Thoracic aorta (tissue), 2 donors: ENCODE results near the gene WDR1. TPM values are rescaled to one million over a fixed set of nuclear protein-coding genes. Genes with fewer than 3 reads are reported as not detected.

ENCODE experiments used
- ATAC-seq: fragments of 150-250 bp; one replicate; pipeline ENCODE4 v1.8.0; 2017; ENCODE audit warnings: low read depth; ENCODE audit not compliant: insufficient number of reproducible peaks, low FRiP score
- DNase-seq: peaks from one replicate; pipeline ENCODE4 v3.0.0-alpha.2; 2020; ENCODE audit warnings: low spot score
- H3K27ac ChIP-seq, 2 donors: fragments of 200-600 bp; sonication (generic); 1 replicate in 1 of 2; 2 replicates in 1 of 2; pipeline ENCODE4 v1.5.1; 2016; ENCODE audit warnings: mild to moderate bottlenecking in 2 of 2, moderate library complexity in 2 of 2
- H3K27me3 ChIP-seq: fragments of 200-600 bp; sonication (generic); replicated peaks from 2 replicates; pipeline ENCODE4 v1.6.0; 2016; ENCODE audit warnings: mild to moderate bottlenecking; ENCODE audit not compliant: insufficient read depth
- H3K36me3 ChIP-seq: fragments of 200-600 bp; sonication (generic); one replicate; pipeline ENCODE4 v1.5.1; 2016
- H3K4me1 ChIP-seq, 2 donors: fragments of 200-600 bp; sonication (generic); 1 replicate in 1 of 2; 2 replicates in 1 of 2; pipeline versions ENCODE4 v1.5.1 to v1.6.0; 2016; ENCODE audit warnings: low read depth in 2 of 2, mild to moderate bottlenecking in 1 of 2; ENCODE audit not compliant: control insufficient read depth in 1 of 2
- H3K4me3 ChIP-seq: fragments of 200-600 bp; sonication (generic); 2 replicates; pipeline ENCODE4 v1.5.1; 2016; ENCODE audit warnings: mild to moderate bottlenecking
- H3K9me3 ChIP-seq: fragments of 200-600 bp; sonication (generic); 2 replicates; pipeline ENCODE4 v1.5.1; 2016
- total RNA-seq, 2 donors: library from RNA; depleted of rRNA; stranded (reverse); fragments of >200 nt; gene quantifications; one replicate each; pipeline versions ENCODE4 v1.1.0 to v1.2.3, GENCODE V29; 2016
- TF ChIP-seq, protein P1 (sequence below): fragments of 200-600 bp; sonication (generic); IDR thresholded peaks from one replicate; pipeline ENCODE4 v1.5.1; 2019; ENCODE audit warnings: antibody characterized with exemption

Gene WDR1
- total RNA-seq, 2 donors from 2014 or later, result 263 to 408 TPM

DNA sequence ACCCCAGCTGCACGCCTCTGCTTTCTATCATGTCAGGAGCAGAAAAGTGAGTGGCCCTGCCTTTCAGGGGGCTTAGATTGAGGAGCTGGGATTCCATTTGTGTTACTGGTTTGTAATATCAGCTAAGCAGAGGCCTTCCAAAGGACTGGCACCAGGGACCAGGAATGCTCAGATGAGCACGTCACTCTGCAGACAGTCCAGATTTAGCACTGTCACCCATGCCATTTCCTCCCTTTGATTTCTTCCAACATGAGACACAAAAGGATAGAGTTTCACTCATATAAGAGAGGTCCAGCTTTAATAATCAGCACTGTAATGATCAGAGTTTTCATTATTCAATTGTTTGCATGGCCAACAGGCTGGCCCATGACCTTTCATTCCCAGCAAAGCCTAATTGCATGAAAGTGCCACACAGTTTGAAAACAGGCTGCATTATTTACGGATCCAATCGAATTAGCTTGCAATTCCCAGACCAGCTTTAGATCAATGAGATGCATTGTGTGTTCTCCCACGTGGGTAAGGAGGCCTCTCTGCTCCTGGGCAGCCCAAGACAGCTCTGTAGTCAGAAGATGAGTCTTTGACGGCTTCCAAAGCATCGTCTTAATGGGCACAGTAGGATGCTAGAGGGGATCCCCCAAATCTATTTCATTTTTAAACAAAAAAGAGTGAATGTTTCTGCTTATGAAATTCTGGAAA, 85.5 kb downstream of the WDR1 start:
- H3K27me3 ChIP-seq, result no peaks in the 10 kb centered on the region
- H3K4me1 ChIP-seq, result peaks cover 16 to 37% of the 10 kb centered on the region in 2 donors
- H3K9me3 ChIP-seq, result no peaks in the 10 kb centered on the region
- H3K4me3 ChIP-seq, result no peak overlapping the region
- ATAC-seq (no peak), DNase-seq (no peak)
- H3K36me3 ChIP-seq, result no peaks in the 10 kb centered on the region
- TF ChIP-seq, protein P1, sequence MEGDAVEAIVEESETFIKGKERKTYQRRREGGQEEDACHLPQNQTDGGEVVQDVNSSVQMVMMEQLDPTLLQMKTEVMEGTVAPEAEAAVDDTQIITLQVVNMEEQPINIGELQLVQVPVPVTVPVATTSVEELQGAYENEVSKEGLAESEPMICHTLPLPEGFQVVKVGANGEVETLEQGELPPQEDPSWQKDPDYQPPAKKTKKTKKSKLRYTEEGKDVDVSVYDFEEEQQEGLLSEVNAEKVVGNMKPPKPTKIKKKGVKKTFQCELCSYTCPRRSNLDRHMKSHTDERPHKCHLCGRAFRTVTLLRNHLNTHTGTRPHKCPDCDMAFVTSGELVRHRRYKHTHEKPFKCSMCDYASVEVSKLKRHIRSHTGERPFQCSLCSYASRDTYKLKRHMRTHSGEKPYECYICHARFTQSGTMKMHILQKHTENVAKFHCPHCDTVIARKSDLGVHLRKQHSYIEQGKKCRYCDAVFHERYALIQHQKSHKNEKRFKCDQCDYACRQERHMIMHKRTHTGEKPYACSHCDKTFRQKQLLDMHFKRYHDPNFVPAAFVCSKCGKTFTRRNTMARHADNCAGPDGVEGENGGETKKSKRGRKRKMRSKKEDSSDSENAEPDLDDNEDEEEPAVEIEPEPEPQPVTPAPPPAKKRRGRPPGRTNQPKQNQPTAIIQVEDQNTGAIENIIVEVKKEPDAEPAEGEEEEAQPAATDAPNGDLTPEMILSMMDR, result no peak
- H3K27ac ChIP-seq, result no peak overlapping the region

DNA sequence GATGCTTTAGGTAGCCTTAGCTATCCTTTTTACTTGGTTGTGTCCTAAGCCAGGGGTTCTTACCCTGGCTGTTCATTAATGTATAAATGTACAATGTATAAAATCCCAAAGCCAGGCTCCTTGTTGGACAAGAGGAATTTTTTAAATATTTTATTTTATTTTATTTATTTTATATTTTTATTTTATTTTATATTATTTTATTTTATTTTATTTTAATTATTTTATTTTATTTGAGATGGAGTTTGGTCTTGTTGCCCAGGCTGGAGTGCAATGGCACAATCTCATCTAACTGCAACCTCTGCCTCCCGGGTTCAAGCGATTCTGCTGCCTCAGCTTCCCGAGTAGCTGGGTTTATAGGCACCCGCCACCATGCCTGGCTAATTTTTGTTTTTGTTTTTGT, 87.2 kb downstream of the WDR1 start:
- ATAC-seq, result no peak
- H3K27ac ChIP-seq, result no peak overlapping the region
- H3K4me1 ChIP-seq, result peaks cover 13 to 31% of the 10 kb centered on the region in 2 donors
- H3K9me3 ChIP-seq, result no peaks in the 10 kb centered on the region
- no peaks in the 10 kb centered on the region for H3K27me3 ChIP-seq
- H3K36me3 ChIP-seq, result no peaks in the 10 kb centered on the region
- no peak for DNase-seq
- H3K4me3 ChIP-seq, result no peak overlapping the region
- TF ChIP-seq, protein P1, result no peak

DNA sequence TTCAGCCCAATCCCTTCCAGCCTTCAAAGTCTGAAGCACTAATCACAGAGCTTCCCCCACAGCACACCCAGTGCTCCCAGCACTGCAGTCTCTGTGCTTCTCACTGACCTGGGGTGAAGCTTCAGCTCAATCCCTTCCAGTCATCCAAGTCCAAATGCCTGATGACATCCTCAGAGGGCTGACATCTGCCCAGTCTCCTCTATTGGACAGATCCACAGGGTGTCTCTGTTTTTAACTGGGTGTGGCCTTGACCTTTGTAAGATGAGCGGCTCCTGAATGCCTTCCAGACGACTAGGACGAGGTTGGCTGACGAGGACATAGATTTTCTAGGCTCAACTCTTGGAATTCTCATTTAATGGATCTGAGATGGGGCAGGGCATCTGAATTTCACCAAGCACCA, 87.7 kb downstream of the WDR1 start:
- peaks cover 8 to 26% of the 10 kb centered on the region in 2 donors for H3K4me1 ChIP-seq
- DNase-seq (no peak), ATAC-seq (no peak)
- no peak overlapping the region for H3K27ac ChIP-seq
- no peak overlapping the region for H3K4me3 ChIP-seq
- no peaks in the 10 kb centered on the region for H3K36me3 ChIP-seq
- H3K9me3 ChIP-seq, result no peaks in the 10 kb centered on the region
- no peaks in the 10 kb centered on the region for H3K27me3 ChIP-seq
- TF ChIP-seq, protein P1, result no peak

DNA sequence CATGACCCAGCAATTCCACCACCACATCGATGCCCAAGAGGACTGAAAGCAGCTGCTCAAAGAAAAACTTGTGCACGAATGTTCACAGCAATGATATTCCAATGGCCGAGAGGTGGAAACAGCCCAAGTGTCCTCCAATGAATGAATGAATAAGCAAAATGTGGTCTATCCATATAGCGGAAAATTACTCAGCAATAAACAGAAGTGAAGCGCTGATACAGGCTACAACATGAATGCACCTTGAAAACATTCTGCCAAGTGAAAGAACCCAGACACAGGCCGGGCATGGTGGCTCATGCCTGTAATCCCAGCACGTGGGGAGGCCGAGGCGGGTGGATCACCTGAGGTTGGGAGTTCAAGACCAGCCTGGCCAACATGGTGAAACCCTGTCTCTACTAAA, 90.1 kb downstream of the WDR1 start:
- H3K4me3 ChIP-seq, result no peak overlapping the region
- H3K4me1 ChIP-seq, result peaks cover 0 to 14% of the 10 kb centered on the region in 2 donors
- H3K36me3 ChIP-seq, result no peaks in the 10 kb centered on the region
- ATAC-seq (no peak), DNase-seq (no peak)
- H3K9me3 ChIP-seq, result no peaks in the 10 kb centered on the region
- H3K27ac ChIP-seq, result no peak overlapping the region
- H3K27me3 ChIP-seq, result no peaks in the 10 kb centered on the region
- TF ChIP-seq, protein P1, result no peak

DNA sequence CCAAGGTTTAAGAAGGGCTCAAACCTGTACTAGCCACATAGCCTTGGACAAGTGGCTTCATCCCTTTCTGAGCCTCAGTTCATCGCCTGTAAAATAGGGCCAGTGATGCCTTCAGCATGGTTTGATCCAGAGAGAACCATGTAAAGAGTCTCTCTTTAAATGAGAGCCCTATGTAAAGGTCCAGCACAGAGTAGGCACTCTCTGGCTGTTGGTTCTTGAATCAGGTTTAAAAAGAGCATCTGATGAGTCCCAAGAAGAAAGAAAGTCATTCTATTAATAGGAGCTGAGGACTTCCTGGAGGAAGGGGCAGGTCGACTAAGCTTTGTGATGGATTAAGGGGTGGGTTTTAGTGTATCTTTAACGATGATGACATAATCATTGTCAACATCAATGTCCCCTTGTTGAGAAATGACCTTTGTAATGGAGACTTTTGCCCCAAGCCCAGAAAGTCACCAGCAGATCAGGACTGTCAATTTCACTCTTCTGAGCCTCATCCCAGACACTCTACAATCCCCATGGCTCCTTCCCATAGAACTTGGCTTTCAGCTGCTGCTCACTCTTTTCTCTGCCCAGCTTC, 91.3 kb downstream of the WDR1 start:
- no peak for ATAC-seq
- Histone ChIP-seq H3K27ac (no peak overlapping the region), H3K9me3 (no peaks in the 10 kb centered on the region), H3K36me3 (no peaks in the 10 kb centered on the region), H3K27me3 (no peaks in the 10 kb centered on the region), H3K4me3 (no peak overlapping the region), H3K4me1 (peaks cover 0 to 23% of the 10 kb centered on the region in 2 donors)
- DNase-seq, result no peak
- TF ChIP-seq, protein P1, result no peak

Other genes with a start within 250 kb of the WDR1 start
- 10 to 100 TPM in 1 of 2 donors, 1 to 10 TPM in 1; 9.1 to 17.5 TPM for gene SLC2A9, start 95.3 kb downstream of the WDR1 start, total RNA-seq